Measurements from ENCODE around the gene RGS2. TPM values are rescaled to one million over a fixed set of nuclear protein-coding genes. Genes with fewer than 3 reads are reported as not detected.

RGS2 gene, protein sequence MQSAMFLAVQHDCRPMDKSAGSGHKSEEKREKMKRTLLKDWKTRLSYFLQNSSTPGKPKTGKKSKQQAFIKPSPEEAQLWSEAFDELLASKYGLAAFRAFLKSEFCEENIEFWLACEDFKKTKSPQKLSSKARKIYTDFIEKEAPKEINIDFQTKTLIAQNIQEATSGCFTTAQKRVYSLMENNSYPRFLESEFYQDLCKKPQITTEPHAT
- 11.3 and 12.1 TPM in 2 replicates for total RNA-seq

GRCh38 chr1:192808518-192809306 lies at the start of gene RGS2:
RGS2 (plus strand) TSS chr1:192809039; CDS start chr1:192809072, 33 bp downstream.
- H3K9me3 Mint-ChIP-seq = no peaks in the 10 kb centered on the region
- peak within 1 kb of the TSS; percentile 93 for H3K4me3 Mint-ChIP-seq
- intact Hi-C loops (cut with micrococcal nuclease) = loop anchor here (1.0 to 10.0 kb wide), 11 partner anchors 96 to 1489 kb away; partner anchors contain the start of genes CDC73, RO60 and UCHL5
- H3K27ac Mint-ChIP-seq = peak within 1 kb of the TSS; percentile 91
- H3K4me1 Mint-ChIP-seq (ENCODE audit: low read depth) = peaks cover 43% of the 10 kb centered on the region
- H3K27me3 Mint-ChIP-seq (ENCODE audit: insufficient read depth) = peaks cover under 1% of the 10 kb centered on the region
- DNase-seq (ENCODE audit: low spot score) = peak; percentile 84
- peaks cover 14% of the 10 kb centered on the region for H3K36me3 Mint-ChIP-seq (ENCODE audit: low read depth)

DNA sequence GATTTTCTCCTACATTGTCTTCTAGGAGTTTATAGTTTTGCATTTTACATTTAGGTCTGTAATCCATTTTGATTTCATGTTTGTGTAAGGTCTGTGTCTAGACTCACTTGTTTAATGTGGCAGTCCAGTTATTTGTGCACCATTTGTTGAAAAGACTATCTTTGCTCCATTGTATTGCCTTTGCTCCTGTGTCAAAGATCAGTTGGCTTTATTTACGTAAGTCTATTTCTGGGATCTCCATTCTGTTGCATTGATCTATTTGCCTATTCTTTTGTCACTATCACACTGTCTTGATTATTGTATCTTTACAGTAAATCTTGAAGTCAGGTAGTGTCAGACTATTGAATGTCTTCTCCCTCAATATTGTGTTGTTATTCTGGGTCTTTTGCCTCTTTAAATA lies 49.7 kb upstream of the RGS2 start:
- H3K27me3 Mint-ChIP-seq (ENCODE audit: insufficient read depth) = no peaks in the 10 kb centered on the region
- no peak for DNase-seq (ENCODE audit: low spot score)
- no peak overlapping the region for H3K4me3 Mint-ChIP-seq
- no peaks in the 10 kb centered on the region for H3K36me3 Mint-ChIP-seq (ENCODE audit: low read depth)
- intact Hi-C loops (cut with micrococcal nuclease) = no loop called here
- no peak overlapping the region for H3K27ac Mint-ChIP-seq
- no peaks in the 10 kb centered on the region for H3K4me1 Mint-ChIP-seq (ENCODE audit: low read depth)
- no peaks in the 10 kb centered on the region for H3K9me3 Mint-ChIP-seq

- no peaks in the 10 kb centered on the region for H3K36me3 Mint-ChIP-seq (ENCODE audit: low read depth)
- H3K27ac Mint-ChIP-seq = no peak overlapping the region
- DNase-seq (ENCODE audit: low spot score) = no peak
- intact Hi-C loops (cut with micrococcal nuclease) = no loop called here
- no peak overlapping the region for H3K4me3 Mint-ChIP-seq
- H3K9me3 Mint-ChIP-seq = no peaks in the 10 kb centered on the region
- no peaks in the 10 kb centered on the region for H3K4me1 Mint-ChIP-seq (ENCODE audit: low read depth)
- peaks cover 3% of the 10 kb centered on the region for H3K27me3 Mint-ChIP-seq (ENCODE audit: insufficient read depth)
Measured at GRCh38 chr1:192762265-192762664, 46.6 kb upstream of the RGS2 start.

DNA sequence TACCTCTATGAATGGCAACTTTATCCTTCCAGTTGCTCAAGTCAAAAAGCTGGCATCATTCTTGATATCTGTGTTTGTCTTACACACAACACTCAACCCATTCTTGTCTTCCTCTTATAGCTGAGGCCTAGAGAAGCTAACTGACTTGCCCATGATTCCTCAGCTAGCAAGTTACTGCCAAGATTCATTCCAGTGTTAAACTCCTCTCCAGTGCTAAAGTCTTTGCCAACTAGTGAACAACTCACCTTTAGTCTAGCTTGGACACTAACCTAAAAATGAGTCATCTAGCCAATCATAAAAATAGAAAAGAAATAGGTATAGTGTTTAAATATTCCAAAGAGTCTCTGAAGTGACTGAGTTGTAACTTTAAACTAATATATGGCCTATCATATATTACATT lies 45.6 kb upstream of the RGS2 start:
- Mint-ChIP-seq H3K4me1 (ENCODE audit: low read depth) (no peaks in the 10 kb centered on the region), H3K27me3 (ENCODE audit: insufficient read depth) (peaks cover 3% of the 10 kb centered on the region), H3K9me3 (no peaks in the 10 kb centered on the region), H3K4me3 (no peak overlapping the region), H3K36me3 (ENCODE audit: low read depth) (no peaks in the 10 kb centered on the region), H3K27ac (no peak overlapping the region)
- no peak for DNase-seq (ENCODE audit: low spot score)
- intact Hi-C loops (cut with micrococcal nuclease) = no loop called here

DNA sequence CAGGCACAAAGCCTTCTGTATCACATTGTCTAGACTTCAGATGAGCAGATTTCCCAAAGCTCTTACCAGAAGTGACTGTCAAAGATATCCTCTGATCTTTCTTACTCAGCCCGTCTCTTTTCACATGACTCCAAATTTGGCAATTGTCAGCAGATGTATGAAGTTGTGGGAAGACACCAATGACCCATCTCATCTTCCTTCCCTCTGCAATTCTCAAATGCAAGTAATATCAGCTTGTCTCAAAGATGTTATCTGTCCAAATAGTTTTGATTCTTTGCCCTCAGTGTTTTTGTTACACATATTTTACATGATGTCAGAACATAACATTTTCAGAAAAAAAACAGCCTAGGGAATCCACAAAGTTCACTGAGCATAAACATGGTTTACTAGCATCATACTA lies 45.1 kb upstream of the RGS2 start:
- no peak overlapping the region for H3K4me3 Mint-ChIP-seq
- DNase-seq (ENCODE audit: low spot score) = no peak
- intact Hi-C loops (cut with micrococcal nuclease) = no loop called here
- H3K36me3 Mint-ChIP-seq (ENCODE audit: low read depth) = no peaks in the 10 kb centered on the region
- peaks cover 3% of the 10 kb centered on the region for H3K27me3 Mint-ChIP-seq (ENCODE audit: insufficient read depth)
- no peaks in the 10 kb centered on the region for H3K4me1 Mint-ChIP-seq (ENCODE audit: low read depth)
- H3K9me3 Mint-ChIP-seq = no peaks in the 10 kb centered on the region
- H3K27ac Mint-ChIP-seq = no peak overlapping the region

DNA sequence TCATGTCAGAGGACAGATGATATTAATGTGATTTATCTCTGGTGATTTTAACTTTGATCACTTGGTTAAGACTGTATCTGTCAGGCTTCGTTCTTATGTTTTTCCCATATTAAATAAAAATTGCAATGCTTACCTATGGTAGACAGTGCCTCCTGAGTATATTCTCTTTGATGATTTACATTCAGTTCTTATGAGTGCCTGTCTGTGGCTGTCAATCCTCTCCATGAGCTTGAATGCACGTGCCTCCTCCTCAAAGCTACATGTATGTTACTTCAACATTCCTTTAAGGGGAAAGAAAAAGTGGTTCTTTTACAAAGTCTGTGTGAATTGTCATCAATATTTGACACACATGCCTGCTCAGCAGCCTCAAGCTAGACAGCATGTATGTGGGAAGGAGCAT lies 44.2 kb upstream of the RGS2 start:
- Mint-ChIP-seq H3K9me3 (no peaks in the 10 kb centered on the region), H3K27ac (no peak overlapping the region), H3K4me3 (no peak overlapping the region), H3K4me1 (ENCODE audit: low read depth) (no peaks in the 10 kb centered on the region), H3K27me3 (ENCODE audit: insufficient read depth) (peaks cover 3% of the 10 kb centered on the region), H3K36me3 (ENCODE audit: low read depth) (no peaks in the 10 kb centered on the region)
- DNase-seq (ENCODE audit: low spot score) = no peak
- intact Hi-C loops (cut with micrococcal nuclease) = no loop called here

GRCh38 chr1:192766009-192766625 lies 42.7 kb upstream of the RGS2 start:
- intact Hi-C loops (cut with micrococcal nuclease) = no loop called here
- Mint-ChIP-seq H3K9me3 (no peaks in the 10 kb centered on the region), H3K4me1 (ENCODE audit: low read depth) (no peaks in the 10 kb centered on the region), H3K4me3 (no peak overlapping the region), H3K27me3 (ENCODE audit: insufficient read depth) (peaks cover 3% of the 10 kb centered on the region), H3K36me3 (ENCODE audit: low read depth) (no peaks in the 10 kb centered on the region), H3K27ac (no peak overlapping the region)
- no peak for DNase-seq (ENCODE audit: low spot score)

- Mint-ChIP-seq H3K4me3 (no peak overlapping the region), H3K9me3 (no peaks in the 10 kb centered on the region), H3K27ac (no peak overlapping the region), H3K36me3 (ENCODE audit: low read depth) (no peaks in the 10 kb centered on the region), H3K4me1 (ENCODE audit: low read depth) (no peaks in the 10 kb centered on the region), H3K27me3 (ENCODE audit: insufficient read depth) (peaks cover 3% of the 10 kb centered on the region)
- no peak for DNase-seq (ENCODE audit: low spot score)
- intact Hi-C loops (cut with micrococcal nuclease) = no loop called here
Measured at GRCh38 chr1:192766876-192767275, 42.0 kb upstream of the RGS2 start.

DNA sequence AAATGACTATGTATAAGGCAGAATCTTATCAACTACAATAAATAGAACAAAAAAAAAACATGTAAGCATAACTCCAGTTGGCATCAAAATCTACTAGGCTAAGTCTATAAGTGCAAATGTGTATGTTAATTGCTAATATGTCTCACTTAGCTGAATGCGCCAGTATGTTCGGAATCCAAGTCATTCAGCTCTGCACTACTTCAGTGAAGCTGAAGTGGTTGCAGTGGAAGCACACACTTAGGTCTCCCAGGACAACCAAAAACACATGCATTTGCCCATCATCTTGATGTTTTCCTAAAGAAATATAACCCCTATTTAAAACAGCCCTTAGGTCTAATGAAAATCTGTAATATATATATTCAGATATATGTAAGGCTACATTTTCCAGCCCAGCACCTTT lies 41.0 kb upstream of the RGS2 start:
- Mint-ChIP-seq H3K9me3 (no peaks in the 10 kb centered on the region), H3K27me3 (ENCODE audit: insufficient read depth) (peaks cover 3% of the 10 kb centered on the region), H3K4me3 (no peak overlapping the region), H3K27ac (no peak overlapping the region), H3K36me3 (ENCODE audit: low read depth) (no peaks in the 10 kb centered on the region), H3K4me1 (ENCODE audit: low read depth) (no peaks in the 10 kb centered on the region)
- intact Hi-C loops (cut with micrococcal nuclease) = no loop called here
- no peak for DNase-seq (ENCODE audit: low spot score)

DNA sequence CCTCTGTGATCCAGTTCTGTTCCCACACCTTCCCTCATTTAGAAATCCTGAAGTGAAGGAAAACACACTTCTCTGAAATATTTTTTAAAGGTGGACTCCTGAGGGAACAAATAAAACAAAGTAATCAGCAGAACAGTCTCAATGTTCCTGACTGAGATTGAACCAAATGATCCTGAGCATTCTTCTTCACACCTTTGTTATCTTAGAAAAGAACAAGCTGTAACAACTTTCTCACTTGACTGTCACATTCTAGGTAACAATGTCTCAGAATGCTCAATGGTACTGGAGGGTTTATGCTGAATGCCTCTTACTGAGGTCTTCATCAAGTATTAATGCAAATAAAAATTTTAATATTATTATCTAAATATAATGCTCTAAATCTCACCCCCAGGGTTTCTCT lies 40.4 kb upstream of the RGS2 start:
- Mint-ChIP-seq H3K4me1 (ENCODE audit: low read depth) (no peaks in the 10 kb centered on the region), H3K27me3 (ENCODE audit: insufficient read depth) (peaks cover 3% of the 10 kb centered on the region)

DNA sequence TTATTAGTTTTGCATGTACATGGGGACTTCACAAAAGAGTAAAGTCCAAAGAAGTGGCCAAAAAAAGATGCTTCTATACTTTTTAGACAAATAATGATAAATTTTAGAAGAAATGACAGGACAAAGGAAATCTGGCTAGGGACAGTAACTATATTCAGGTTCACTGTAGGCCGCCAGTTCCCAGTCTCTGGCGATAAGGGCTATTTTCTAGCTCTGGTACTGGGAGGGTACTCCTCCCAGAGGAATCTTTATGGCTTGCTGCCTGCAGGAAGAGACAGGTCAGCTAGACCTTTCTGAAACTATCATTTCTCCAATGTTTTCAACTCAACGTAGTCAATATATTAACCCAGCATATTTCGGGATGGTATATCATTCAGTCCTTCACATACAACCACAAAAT lies 37.5 kb upstream of the RGS2 start:
- no peak for DNase-seq (ENCODE audit: low spot score)
- Mint-ChIP-seq H3K27me3 (ENCODE audit: insufficient read depth) (peaks cover 3% of the 10 kb centered on the region), H3K4me1 (ENCODE audit: low read depth) (no peaks in the 10 kb centered on the region), H3K36me3 (ENCODE audit: low read depth) (no peaks in the 10 kb centered on the region), H3K4me3 (no peak overlapping the region), H3K9me3 (no peaks in the 10 kb centered on the region), H3K27ac (no peak overlapping the region)
- intact Hi-C loops (cut with micrococcal nuclease) = no loop called here

More for the DNA sequence above, 40.4 kb upstream of the RGS2 start:
- no peaks in the 10 kb centered on the region for H3K9me3 Mint-ChIP-seq
- H3K27ac Mint-ChIP-seq = no peak overlapping the region
- intact Hi-C loops (cut with micrococcal nuclease) = no loop called here
- DNase-seq (ENCODE audit: low spot score) = no peak
- H3K4me3 Mint-ChIP-seq = no peak overlapping the region
- no peaks in the 10 kb centered on the region for H3K36me3 Mint-ChIP-seq (ENCODE audit: low read depth)

DNA sequence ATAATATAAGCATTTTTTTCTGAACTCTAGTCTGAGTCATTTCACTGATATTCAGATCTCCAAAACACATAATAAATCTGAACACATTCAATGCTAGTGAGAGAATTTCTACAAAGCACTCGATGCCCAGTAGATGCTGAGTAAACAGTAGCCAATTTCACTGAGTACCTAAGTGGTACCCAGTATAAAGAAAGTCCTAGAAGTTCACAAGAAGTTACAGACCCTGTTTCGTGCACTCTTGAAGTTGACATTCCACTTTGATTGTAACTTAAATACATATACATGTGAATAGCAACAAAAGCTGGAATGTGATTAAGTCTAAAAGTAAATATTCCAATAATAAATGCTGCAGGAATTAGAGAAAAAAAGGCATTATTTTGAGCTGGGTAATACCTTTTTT lies 33.2 kb upstream of the RGS2 start:
- H3K4me1 Mint-ChIP-seq (ENCODE audit: low read depth) = no peaks in the 10 kb centered on the region
- no peaks in the 10 kb centered on the region for H3K9me3 Mint-ChIP-seq

DNA sequence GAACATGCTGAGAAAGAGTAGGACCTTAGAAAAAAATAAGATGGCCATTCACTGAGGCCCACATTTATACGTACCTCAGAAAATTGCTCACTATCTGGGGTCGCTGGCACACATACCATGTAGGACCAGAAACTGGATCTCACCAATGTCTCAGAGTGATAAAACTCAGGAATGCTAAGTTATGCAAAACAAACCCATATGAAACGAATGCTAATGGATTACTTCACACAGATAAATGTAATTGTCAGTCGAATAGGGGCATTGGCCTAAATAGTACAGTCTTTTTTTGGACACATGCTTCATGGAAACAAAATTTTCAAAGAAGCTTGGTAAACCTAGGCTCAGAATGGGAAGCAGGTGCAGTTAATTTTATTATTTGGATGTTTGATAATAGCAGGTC lies 32.6 kb upstream of the RGS2 start:
- Mint-ChIP-seq H3K4me1 (ENCODE audit: low read depth) (no peaks in the 10 kb centered on the region), H3K4me3 (no peak overlapping the region), H3K27me3 (ENCODE audit: insufficient read depth) (no peaks in the 10 kb centered on the region), H3K36me3 (ENCODE audit: low read depth) (no peaks in the 10 kb centered on the region), H3K9me3 (no peaks in the 10 kb centered on the region), H3K27ac (no peak overlapping the region)
- DNase-seq (ENCODE audit: low spot score) = no peak
- intact Hi-C loops (cut with micrococcal nuclease) = no loop called here

More for the DNA sequence above, 33.2 kb upstream of the RGS2 start:
- H3K27me3 Mint-ChIP-seq (ENCODE audit: insufficient read depth) = no peaks in the 10 kb centered on the region
- no peaks in the 10 kb centered on the region for H3K36me3 Mint-ChIP-seq (ENCODE audit: low read depth)
- intact Hi-C loops (cut with micrococcal nuclease) = no loop called here
- H3K4me3 Mint-ChIP-seq = no peak overlapping the region
- DNase-seq (ENCODE audit: low spot score) = no peak
- H3K27ac Mint-ChIP-seq = no peak overlapping the region

All from activated T-helper 1 cell treated with anti-CD3 and anti-CD28 coated beads, Interleukin-12 subunit alpha, Interleukin-12 subunit beta, Interleukin-2, Interleukin-4 antibody, amounts not matched to agents 30 ng/mL and 10 ng/mL and 1 ng/mL, durations not matched to agents 14 hours and 24 hours and 36 hours (primary cell).